ENCODE results near the gene NUF2.

Gene NUF2

DNA sequence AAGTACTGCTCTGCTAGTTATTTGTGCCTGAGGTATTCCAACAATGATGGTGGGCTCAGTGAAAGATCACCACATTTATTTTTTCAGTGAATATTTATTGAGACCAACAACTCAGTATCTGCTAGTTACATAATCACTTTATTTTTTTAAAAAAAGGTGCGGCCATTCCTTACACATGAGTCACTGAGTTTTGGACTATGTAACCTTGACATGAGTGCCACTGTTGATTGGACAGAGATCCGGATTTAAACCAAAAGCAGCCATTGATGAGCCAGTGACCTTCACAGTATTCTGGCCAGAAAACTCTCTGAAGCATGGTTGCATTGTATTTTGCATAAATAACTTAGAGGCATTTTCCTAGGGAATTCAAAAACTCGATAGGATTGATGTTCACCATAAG lies 79.5 kb downstream of the NUF2 start:
- no peak for DNase-seq (ENCODE audit: low read depth in 2 of 2)
